K562 (cell line): ENCODE data around the gene FASTK. TPM values are rescaled to one million over a fixed set of nuclear protein-coding genes. Genes with fewer than 3 reads are reported as not detected.

Experiments used
- ATF4 ChIP-seq: fragments of 450-650 bp; formaldehyde crosslinking; IDR thresholded peaks from 2 replicates; pipeline ENCODE4 v1.4.0; 2022; ENCODE audit warnings: mild to moderate bottlenecking, moderate library complexity
- ETS2 ChIP-seq: IDR thresholded peaks from 2 replicates; pipeline ENCODE4 v1.6.1; 2016; ENCODE audit warnings: borderline replicate concordance, missing genetic modification characterization, mild to moderate bottlenecking, moderate library complexity, missing compliant biosample characterization; ENCODE audit not compliant: poor library complexity, severe bottlenecking
- ETV5 ChIP-seq: sonication (generic); formaldehyde crosslinking; IDR thresholded peaks from 2 replicates; pipeline ENCODE4 v1.4.0; 2020; ENCODE audit warnings: low read depth, mild to moderate bottlenecking, missing genetic modification reagents
- FOXK2 ChIP-seq, 2 experiments: fragments of 450-650 bp; IDR thresholded peaks in 1 of 2; conservative IDR thresholded peaks in 1 of 2; 2 replicates each; pipeline ENCODE4 v1.6.1; 2016; ENCODE audit warnings: low read depth in 2 of 2, mild to moderate bottlenecking in 1 of 2
- HBP1 ChIP-seq: fragments of 450-650 bp; formaldehyde crosslinking; IDR thresholded peaks from 2 replicates; pipeline ENCODE4 v1.4.0; 2022; ENCODE audit warnings: missing genetic modification characterization
- MXI1 ChIP-seq: IDR thresholded peaks from 2 replicates; pipeline ENCODE4 v1.6.1; 2011; ENCODE audit warnings: low read depth, mild to moderate bottlenecking, improper control_type of control experiment, low read length
- PBX2 ChIP-seq, 2 experiments: IDR thresholded peaks in 1 of 2; conservative IDR thresholded peaks in 1 of 2; 2 replicates each; pipeline ENCODE4 v1.6.1; 2016; ENCODE audit warnings: low read depth in 2 of 2, mild to moderate bottlenecking in 1 of 2, missing compliant biosample characterization in 1 of 2, missing genetic modification characterization in 1 of 2, moderate library complexity in 1 of 2
- PHTF2 ChIP-seq: fragments of 250-450 bp; sonication (Bioruptor Pico); IDR thresholded peaks from 2 replicates; pipeline ENCODE4 v1.5.0; 2021; ENCODE audit warnings: mild to moderate bottlenecking
- PML ChIP-seq: IDR thresholded peaks from 2 replicates; pipeline ENCODE4 v1.6.1; 2012; ENCODE audit warnings: low read length, inconsistent platforms
- TAF15 ChIP-seq: fragments of 200-400 bp; formaldehyde crosslinking; IDR thresholded peaks from 2 replicates; pipeline ENCODE4 v1.6.1; 2017; ENCODE audit warnings: mild to moderate bottlenecking, low read depth, low read length, moderate library complexity
- TARDBP ChIP-seq: fragments of 450-650 bp; IDR thresholded peaks from 2 replicates; pipeline ENCODE4 v1.6.1; 2016
- TEAD4 ChIP-seq, 2 experiments: sonication (generic) in 1 of 2; formaldehyde crosslinking in 1 of 2; IDR thresholded peaks; 2 replicates each; pipeline versions ENCODE4 v1.6.1 to v1.8.0; 2012 to 2022; ENCODE audit warnings: borderline replicate concordance in 1 of 2, inconsistent platforms in 1 of 2, low read length in 1 of 2, mild to moderate bottlenecking in 1 of 2, missing genetic modification reagents in 1 of 2
- THAP12 ChIP-seq: fragments of 250-450 bp; sonication (Bioruptor Pico); IDR thresholded peaks from 2 replicates; pipeline ENCODE4 v1.9.0; 2021; ENCODE audit warnings: mild to moderate bottlenecking, inconsistent platforms
- ZBTB5 ChIP-seq: fragments of 450-650 bp; IDR thresholded peaks from 2 replicates; pipeline ENCODE4 v1.6.1; 2017; ENCODE audit warnings: antibody characterized with exemption
- ZNF274 ChIP-seq: IDR thresholded peaks from 2 replicates; pipeline ENCODE4 v1.6.1; 2011; ENCODE audit warnings: low read depth, mild to moderate bottlenecking, low read length, moderate library complexity, borderline replicate concordance
- ZNF354B ChIP-seq: fragments of 250-450 bp; sonication (Bioruptor Pico); IDR thresholded peaks from 2 replicates; pipeline ENCODE4 v1.4.0; 2020
- ZNF766 ChIP-seq: fragments of 200-800 bp; sonication (Bioruptor generic); conservative IDR thresholded peaks from 2 replicates; pipeline ENCODE4 v1.6.1; 2016; ENCODE audit warnings: missing genetic modification characterization, missing compliant biosample characterization
- polyA plus RNA-seq, 8 experiments: library from polyadenylated mRNA; depleted of rRNA in 4 of 8; stranded (reverse) in 5 of 8; unstranded in 3 of 8; fragments of >200 nt; fragmentation: Nextera tagmentation in 2 of 8; fragmentation: Illumina TruSeq in 1 of 8; extraction: Ambion mirVana in 2 of 8; extraction: Trizol in 1 of 8; gene quantifications; 2 replicates each; pipeline versions ENCODE4 v1.2.1 to v1.2.3, GENCODE V29; 2011 to 2014; ENCODE audit warnings: inconsistent platforms in 1 of 8, missing spikeins in 1 of 8
- total RNA-seq, 7 experiments: library from RNA; depleted of rRNA in 6 of 7; stranded (reverse); fragments of >200 nt in 6 of 7; fragmentation: Illumina TruSeq in 2 of 7; extraction: Trizol in 2 of 7; gene quantifications; 2 replicates each; pipeline versions ENCODE4 v1.2.1 to v1.2.3, GENCODE V29; 2011 to 2021; ENCODE audit warnings: low replicate concordance in 1 of 7

The FASTK gene
- total and polyA plus RNA-seq, 9 of the 15 experiments (the other 6 are each of a cell fraction or from before 2014, with no cell fraction given) = 0.51 to 150 (median 48.2) TPM

- TF ChIP-seq TARDBP = no peak
- 0 out of 2 replicates have a peak, but pooled peaks have one; percentile 10 for TF ChIP-seq PML
- no peak for TF ChIP-seq ATF4
- TF ChIP-seq PBX2 (CRISPR knock-in tag; IDR thresholded peaks at IDR 0.05; ENCODE audit: low read depth) = no peak
- no peak for TF ChIP-seq PBX2 (tag; conservative IDR thresholded peaks at IDR 0.05; ENCODE audit: low read depth)
- no peak for TF ChIP-seq FOXK2 (conservative IDR thresholded peaks at IDR 0.05 in 1 of 2, IDR thresholded peaks at IDR 0.05 in 1 of 2; ENCODE audit: low read depth in 2 of 2)
- TF ChIP-seq TAF15 = 0 out of 2 replicates have a peak, but pooled peaks have one; percentile 72
- no peak for TF ChIP-seq PHTF2 (CRISPR knock-in tag)
- TF ChIP-seq TEAD4 (IDR thresholded peaks at IDR 0.05; ENCODE audit: low read length) = no peak
- no peak for TF ChIP-seq TEAD4 (CRISPR knock-in tag; IDR thresholded peaks at IDR 0.05; ENCODE audit: borderline replicate concordance)
- TF ChIP-seq THAP12 (CRISPR knock-in tag) = no peak
- no peak for TF ChIP-seq ZNF354B
- TF ChIP-seq ETS2 (tag) = no peak
- no peak for TF ChIP-seq MXI1
- TF ChIP-seq ETV5 (CRISPR knock-in tag) = no peak
- no peak for TF ChIP-seq ZNF766 (CRISPR knock-in tag)
- TF ChIP-seq ZNF274 = no peak
- TF ChIP-seq ZBTB5 = no peak
- TF ChIP-seq HBP1 (CRISPR knock-in tag) = 0 out of 2 replicates have a peak, but pooled peaks have one; percentile 14
Measured at GRCh38 chr7:151110236-151110940, 29.8 kb upstream of the FASTK start (continued).
